ENCODE measurements around the gene CPA3. TPM values are rescaled to one million over a fixed set of nuclear protein-coding genes. Genes with fewer than 3 reads are reported as not detected.
A peak's percentile ranks its signal among the peaks of the same experiment; 100 is the strongest.

The CPA3 gene
- total and polyA plus RNA-seq, 2 donors from 2014 or later, result 47.9 TPM; not detected in 1

DNA sequence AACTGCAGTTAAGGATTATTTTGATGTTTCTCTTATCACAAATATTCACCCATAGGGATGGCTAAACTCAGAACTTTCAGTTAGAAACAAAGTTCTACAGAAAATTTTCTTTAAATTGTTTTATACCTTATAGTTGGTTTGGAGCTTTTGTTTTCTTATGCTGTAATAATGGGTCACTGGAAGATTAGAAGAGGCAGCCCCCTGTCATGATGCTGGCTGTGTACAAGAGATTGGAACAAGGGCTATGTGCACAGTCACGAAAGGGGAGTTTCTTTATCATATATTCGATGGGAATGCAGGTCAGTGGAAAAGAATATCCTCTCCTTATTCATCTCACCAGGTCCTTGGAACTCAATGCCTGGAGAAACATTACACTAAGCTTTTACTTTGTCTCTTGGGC is 12.0 kb upstream of the CPA3 start:
- FAIRE-seq (no peak), DNase-seq (no peak)
- Histone ChIP-seq H3K27ac (ENCODE audit: low read depth in 2 of 2, low read length in 2 of 2) (no peak overlapping the region), H3K4me3 (ENCODE audit: low read length in 3 of 3) (no peak overlapping the region), H3K36me3 (ENCODE audit: control insufficient read depth in 2 of 3, insufficient read depth in 3 of 3, low read length in 3 of 3) (no peaks in the 10 kb centered on the region), H3K9me3 (ENCODE audit: control insufficient read depth in 2 of 3, insufficient read depth in 1 of 3, low read length in 3 of 3) (no peaks in the 10 kb centered on the region), H3K4me1 (ENCODE audit: control insufficient read depth in 2 of 3, insufficient read depth in 2 of 3, low read depth in 1 of 3, low read length in 3 of 3) (no peaks in the 10 kb centered on the region), H3K9ac (ENCODE audit: low read length in 3 of 3) (no peak overlapping the region), H3K27me3 (ENCODE audit: control insufficient read depth, insufficient read depth, low read length) (no peaks in the 10 kb centered on the region)
- TF ChIP-seq, protein P1, sequence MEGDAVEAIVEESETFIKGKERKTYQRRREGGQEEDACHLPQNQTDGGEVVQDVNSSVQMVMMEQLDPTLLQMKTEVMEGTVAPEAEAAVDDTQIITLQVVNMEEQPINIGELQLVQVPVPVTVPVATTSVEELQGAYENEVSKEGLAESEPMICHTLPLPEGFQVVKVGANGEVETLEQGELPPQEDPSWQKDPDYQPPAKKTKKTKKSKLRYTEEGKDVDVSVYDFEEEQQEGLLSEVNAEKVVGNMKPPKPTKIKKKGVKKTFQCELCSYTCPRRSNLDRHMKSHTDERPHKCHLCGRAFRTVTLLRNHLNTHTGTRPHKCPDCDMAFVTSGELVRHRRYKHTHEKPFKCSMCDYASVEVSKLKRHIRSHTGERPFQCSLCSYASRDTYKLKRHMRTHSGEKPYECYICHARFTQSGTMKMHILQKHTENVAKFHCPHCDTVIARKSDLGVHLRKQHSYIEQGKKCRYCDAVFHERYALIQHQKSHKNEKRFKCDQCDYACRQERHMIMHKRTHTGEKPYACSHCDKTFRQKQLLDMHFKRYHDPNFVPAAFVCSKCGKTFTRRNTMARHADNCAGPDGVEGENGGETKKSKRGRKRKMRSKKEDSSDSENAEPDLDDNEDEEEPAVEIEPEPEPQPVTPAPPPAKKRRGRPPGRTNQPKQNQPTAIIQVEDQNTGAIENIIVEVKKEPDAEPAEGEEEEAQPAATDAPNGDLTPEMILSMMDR (IDR thresholded peaks at IDR 0.05; ENCODE audit: borderline replicate concordance, extremely low read depth, insufficient read depth), result no peak
- intact Hi-C loops (cut with DNase I), result no loop called here

DNA sequence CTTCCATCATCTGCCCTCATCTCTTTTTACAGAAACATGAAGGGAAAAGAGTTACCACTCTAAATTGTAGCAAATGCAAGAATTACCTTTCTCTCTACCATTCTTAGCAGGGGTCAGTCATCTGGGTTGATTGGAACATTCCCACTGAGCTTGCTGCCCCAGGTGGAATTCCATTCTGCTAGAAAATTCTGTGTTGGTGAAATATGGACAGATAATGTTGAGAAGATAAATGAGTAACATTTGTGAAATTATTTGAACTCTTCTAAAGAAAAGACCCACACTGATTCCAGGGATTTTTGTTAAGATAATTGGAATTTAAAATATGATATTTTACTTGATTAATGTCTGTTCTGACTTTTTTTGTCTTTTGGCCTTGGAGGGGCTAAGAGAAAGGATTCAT is 11.0 kb upstream of the CPA3 start:
- H3K27me3 ChIP-seq (ENCODE audit: control insufficient read depth, insufficient read depth, low read length), result no peaks in the 10 kb centered on the region
- H3K9ac ChIP-seq (ENCODE audit: low read length in 3 of 3), result no peak overlapping the region
- DNase-seq, result no peak
- H3K4me1 ChIP-seq (ENCODE audit: control insufficient read depth in 2 of 3, insufficient read depth in 2 of 3, low read depth in 1 of 3, low read length in 3 of 3), result no peaks in the 10 kb centered on the region
- H3K36me3 ChIP-seq (ENCODE audit: control insufficient read depth in 2 of 3, insufficient read depth in 3 of 3, low read length in 3 of 3), result no peaks in the 10 kb centered on the region
- H3K4me3 ChIP-seq (ENCODE audit: low read length in 3 of 3), result no peak overlapping the region
- intact Hi-C loops (cut with DNase I), result no loop called here
- no peak for FAIRE-seq
- TF ChIP-seq, protein P1 (IDR thresholded peaks at IDR 0.05; ENCODE audit: borderline replicate concordance, extremely low read depth, insufficient read depth), result no peak
- no peaks in the 10 kb centered on the region for H3K9me3 ChIP-seq (ENCODE audit: control insufficient read depth in 2 of 3, insufficient read depth in 1 of 3, low read length in 3 of 3)
- H3K27ac ChIP-seq (ENCODE audit: low read depth in 2 of 2, low read length in 2 of 2), result no peak overlapping the region

DNA sequence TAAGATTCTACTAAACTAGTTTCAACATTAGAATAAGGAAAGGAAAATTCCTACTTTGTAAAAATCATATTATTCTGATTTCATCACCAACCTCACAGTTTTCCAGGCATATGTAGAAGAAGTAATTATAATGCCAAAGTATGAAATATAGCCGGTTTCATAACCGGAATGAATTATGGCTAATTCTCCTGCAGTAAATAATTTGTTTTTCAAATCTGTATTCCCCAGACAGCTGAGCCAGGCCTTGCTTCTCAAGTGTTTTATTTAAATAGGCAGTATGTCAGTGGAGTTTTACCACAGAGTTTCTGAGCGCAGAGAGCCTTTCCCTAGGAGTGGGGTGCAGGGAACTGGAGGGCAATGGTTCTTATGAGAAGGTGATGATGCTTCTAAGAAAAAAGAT is 8.7 kb upstream of the CPA3 start:
- H3K27ac ChIP-seq (ENCODE audit: low read depth in 2 of 2, low read length in 2 of 2), result no peak overlapping the region
- H3K9ac ChIP-seq (ENCODE audit: low read length in 3 of 3), result no peak overlapping the region
- no peaks in the 10 kb centered on the region for H3K4me1 ChIP-seq (ENCODE audit: control insufficient read depth in 2 of 3, insufficient read depth in 2 of 3, low read depth in 1 of 3, low read length in 3 of 3)
- no peaks in the 10 kb centered on the region for H3K36me3 ChIP-seq (ENCODE audit: control insufficient read depth in 2 of 3, insufficient read depth in 3 of 3, low read length in 3 of 3)
- DNase-seq, result peak in 1 of 5 donors; percentile 8
- no peaks in the 10 kb centered on the region for H3K9me3 ChIP-seq (ENCODE audit: control insufficient read depth in 2 of 3, insufficient read depth in 1 of 3, low read length in 3 of 3)
- FAIRE-seq, result peak; percentile 19
- TF ChIP-seq, protein P1 (IDR thresholded peaks at IDR 0.05; ENCODE audit: borderline replicate concordance, extremely low read depth, insufficient read depth), result no peak
- H3K27me3 ChIP-seq (ENCODE audit: control insufficient read depth, insufficient read depth, low read length), result no peaks in the 10 kb centered on the region
- H3K4me3 ChIP-seq (ENCODE audit: low read length in 3 of 3), result no peak overlapping the region
- intact Hi-C loops (cut with DNase I), result no loop called here

DNA sequence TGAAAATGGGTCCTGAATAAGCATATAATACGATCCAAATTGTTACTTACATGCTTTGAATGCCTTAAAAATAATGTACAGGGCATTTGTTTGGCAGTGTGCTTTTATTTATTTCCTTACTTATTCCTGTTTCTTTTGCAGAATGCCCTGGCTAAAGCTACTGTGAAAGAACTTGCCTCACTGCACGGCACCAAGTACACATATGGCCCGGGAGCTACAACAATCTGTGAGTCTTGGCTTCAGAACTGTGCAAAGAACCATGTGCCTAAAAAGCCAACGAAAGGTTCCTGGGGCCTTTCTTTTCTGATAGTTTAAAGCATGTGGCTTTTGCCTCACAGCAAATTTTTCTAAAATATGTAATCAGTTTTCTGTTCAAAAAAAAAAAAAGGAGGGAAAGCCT is 7.8 kb upstream of the CPA3 start:
- H3K4me1 ChIP-seq (ENCODE audit: control insufficient read depth in 2 of 3, insufficient read depth in 2 of 3, low read depth in 1 of 3, low read length in 3 of 3), result no peaks in the 10 kb centered on the region
- H3K27me3 ChIP-seq (ENCODE audit: control insufficient read depth, insufficient read depth, low read length), result no peaks in the 10 kb centered on the region
- H3K27ac ChIP-seq (ENCODE audit: low read depth in 2 of 2, low read length in 2 of 2), result no peak overlapping the region
- H3K4me3 ChIP-seq (ENCODE audit: low read length in 3 of 3), result no peak overlapping the region
- H3K9me3 ChIP-seq (ENCODE audit: control insufficient read depth in 2 of 3, insufficient read depth in 1 of 3, low read length in 3 of 3), result no peaks in the 10 kb centered on the region
- no peak overlapping the region for H3K9ac ChIP-seq (ENCODE audit: low read length in 3 of 3)
- no peak for DNase-seq
- H3K36me3 ChIP-seq (ENCODE audit: control insufficient read depth in 2 of 3, insufficient read depth in 3 of 3, low read length in 3 of 3), result no peaks in the 10 kb centered on the region
- intact Hi-C loops (cut with DNase I), result no loop called here
- no peak for FAIRE-seq
- TF ChIP-seq, protein P1 (IDR thresholded peaks at IDR 0.05; ENCODE audit: borderline replicate concordance, extremely low read depth, insufficient read depth), result no peak
